Fibroblast of the aortic adventitia (primary cell): ENCODE results near the gene MMP24. TPM values are rescaled to one million over a fixed set of nuclear protein-coding genes. Genes with fewer than 3 reads are reported as not detected.
"Not testable (repeated sequence)": the region's sequence is repeated elsewhere in the genome, so short reads cannot be mapped to it uniquely, and the experiment has no call there.

ENCODE experiments used
- DNase-seq: peaks from one replicate; pipeline ENCODE4 v3.0.0-alpha.2; 2010; ENCODE audit warnings: low read depth
- H3K4me3 ChIP-seq: 2 replicates; pipeline ENCODE4 v1.5.1; 2011; ENCODE audit warnings: low read depth, mild to moderate bottlenecking, control low read depth, low read length, moderate library complexity
- CTCF ChIP-seq: IDR thresholded peaks from 2 replicates; pipeline ENCODE4 v1.5.1; 2011; ENCODE audit warnings: mild to moderate bottlenecking, low read length, control low read depth, inconsistent platforms; ENCODE audit not compliant: insufficient read depth
- total RNA-seq: library from RNA; depleted of rRNA; stranded (reverse); fragments of >200 nt; gene quantifications from 2 replicates; pipeline ENCODE4 v1.2.3, GENCODE V29; 2012; ENCODE audit warnings: low replicate concordance

MMP24 gene
- 0.16 and 0.81 TPM in 2 replicates for total RNA-seq

- no peak for TF ChIP-seq CTCF
- peak within 1 kb of the TSS; percentile 28 for H3K4me3 ChIP-seq
- no peak for DNase-seq
Observed at GRCh38 chr20:35226126-35226883, at the start of gene MMP24. TSS of gene MMP24 (plus strand) at chr20:35226690. CDS start at chr20:35226739, 49 bp downstream.

- no peak for DNase-seq
- no peak overlapping the region for H3K4me3 ChIP-seq
- TF ChIP-seq CTCF: no peak
Observed at GRCh38 chr20:35179292-35180212, 46.9 kb upstream of the MMP24 start.

- DNase-seq: no peak
- no peak for TF ChIP-seq CTCF
- no peak overlapping the region for H3K4me3 ChIP-seq
Observed at GRCh38 chr20:35180266-35180665, 46.2 kb upstream of the MMP24 start.

- DNase-seq: peak; percentile 30
- TF ChIP-seq CTCF: no peak
- no peak overlapping the region for H3K4me3 ChIP-seq
Observed at GRCh38 chr20:35181731-35182130, 44.8 kb upstream of the MMP24 start.

GRCh38 chr20:35186691-35187289 is 39.7 kb upstream of the MMP24 start:
- not testable (repeated sequence) for DNase-seq, H3K4me3 ChIP-seq

GRCh38 chr20:35187584-35188190 is 38.8 kb upstream of the MMP24 start:
- TF ChIP-seq CTCF: no peak
- H3K4me3 ChIP-seq: no peak overlapping the region
- DNase-seq: no peak

- H3K4me3 ChIP-seq, DNase-seq: not testable (repeated sequence)
Observed at GRCh38 chr20:35189223-35189622, 37.3 kb upstream of the MMP24 start.
